ENCODE data around the gene COL1A2.

COL1A2 gene

GRCh38 chr7:94394437-94395140, at the start of gene COL1A2:
COL1A2 (plus strand) TSS chr7:94394895; CDS start chr7:94395032, 137 bp downstream.
- DNase-seq, result no peak

- no peak for DNase-seq
These were observed 48.8 kb upstream of the COL1A2 start for GRCh38 chr7:94345907-94346306.

DNA sequence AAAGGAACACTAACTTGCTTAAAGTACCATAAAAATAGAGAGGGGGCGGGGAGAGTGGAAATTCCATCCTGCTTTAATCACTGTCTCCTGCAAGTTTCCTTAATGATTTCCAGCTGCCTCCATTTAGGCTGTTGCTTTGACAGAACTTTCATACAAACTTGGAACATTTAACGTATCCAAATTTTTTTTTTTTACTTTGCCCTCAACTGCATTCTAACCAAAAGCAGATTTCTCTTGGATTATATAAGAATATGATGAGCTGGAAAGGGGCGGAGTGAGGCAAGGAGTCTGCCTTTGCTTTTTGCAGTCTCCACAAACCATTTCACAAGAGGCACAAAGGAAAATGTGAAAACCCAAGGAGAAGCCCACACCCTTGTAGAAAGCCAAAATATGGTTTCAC, 46.6 kb upstream of the COL1A2 start:
- DNase-seq, result no peak

GRCh38 chr7:94350734-94351133, 44.0 kb upstream of the COL1A2 start:
- DNase-seq, result no peak

- DNase-seq, result no peak
These were observed 43.0 kb upstream of the COL1A2 start for GRCh38 chr7:94351703-94352102.

DNA sequence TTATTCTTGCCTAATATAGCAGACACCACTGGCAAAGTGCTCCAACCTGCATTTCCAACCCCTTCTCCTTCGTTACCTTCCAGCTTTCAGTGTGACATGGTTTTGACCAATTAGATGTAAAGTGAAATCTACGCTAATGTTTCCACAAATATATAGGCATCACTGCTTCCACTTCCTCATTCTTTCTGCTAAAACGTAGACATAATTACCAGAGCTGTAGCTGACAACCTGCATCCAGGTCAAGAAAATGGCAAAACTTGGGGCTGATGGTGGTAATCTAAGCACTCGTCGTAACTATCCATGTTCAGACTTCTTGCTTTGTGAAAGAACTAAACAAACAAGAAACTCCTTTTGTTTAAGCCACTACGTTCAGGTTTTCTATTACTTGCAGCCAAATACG, 41.8 kb upstream of the COL1A2 start:
- no peak for DNase-seq

DNA sequence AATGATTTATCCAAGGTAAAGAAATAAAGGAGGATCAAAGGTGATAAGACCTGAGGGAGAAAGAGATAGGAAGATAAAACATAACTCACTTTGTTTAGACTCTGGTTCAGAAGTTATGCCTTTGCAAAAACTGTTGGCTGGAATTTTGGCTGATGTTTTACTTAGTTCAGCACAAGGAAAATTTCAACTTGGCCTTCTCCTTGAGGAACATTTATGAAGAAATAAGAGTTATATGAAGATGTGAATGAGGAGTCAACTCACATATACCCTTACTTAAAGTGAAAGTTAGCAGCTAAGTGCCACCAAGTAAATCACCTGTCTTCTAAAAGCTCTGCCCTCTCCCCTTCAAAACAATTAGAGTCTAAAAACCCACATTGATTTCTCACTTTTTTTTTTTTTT, 39.7 kb upstream of the COL1A2 start:
- no peak for DNase-seq

DNA sequence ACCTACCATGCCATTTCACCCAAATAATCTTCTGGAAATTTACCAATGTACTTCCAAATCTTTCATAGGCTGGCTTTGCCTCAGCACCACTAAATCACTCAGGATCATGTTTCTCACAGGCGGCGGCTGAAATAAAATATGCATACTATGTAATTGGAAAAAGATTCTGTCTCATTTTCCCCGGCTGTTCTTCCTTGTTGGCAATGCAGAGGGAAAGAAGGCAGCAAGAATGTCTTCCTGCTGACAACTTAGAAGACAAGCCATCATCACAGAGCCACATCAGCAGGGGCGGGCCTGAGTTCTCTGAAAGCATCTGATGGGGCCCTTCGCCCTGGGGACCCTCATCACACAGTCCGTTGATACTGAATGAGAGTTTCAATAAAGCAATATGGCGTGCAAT, 39.2 kb upstream of the COL1A2 start:
- DNase-seq, result no peak

DNA sequence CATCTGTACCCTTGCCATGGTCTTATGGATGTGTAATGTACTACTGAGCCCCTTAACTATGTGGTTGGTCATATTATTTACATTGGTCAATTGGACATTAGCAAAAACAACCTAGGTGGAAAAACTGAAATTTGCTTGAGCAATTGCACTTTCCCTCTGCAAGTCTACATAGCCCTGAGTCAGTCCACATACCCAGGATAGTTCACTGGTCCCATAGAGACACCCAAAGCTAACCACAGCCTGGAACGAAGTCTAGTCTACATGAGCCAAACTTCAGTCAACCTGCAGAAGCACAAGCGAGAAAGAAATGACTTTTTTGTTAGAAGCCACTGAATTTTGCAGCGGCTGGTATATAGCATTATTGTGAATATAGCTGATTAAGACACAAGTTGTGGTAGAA, 37.6 kb upstream of the COL1A2 start:
- DNase-seq, result no peak

GRCh38 chr7:94360926-94361325, 33.8 kb upstream of the COL1A2 start:
- no peak for DNase-seq

- no peak for DNase-seq
These were observed 32.4 kb upstream of the COL1A2 start for GRCh38 chr7:94362276-94362675.

DNA sequence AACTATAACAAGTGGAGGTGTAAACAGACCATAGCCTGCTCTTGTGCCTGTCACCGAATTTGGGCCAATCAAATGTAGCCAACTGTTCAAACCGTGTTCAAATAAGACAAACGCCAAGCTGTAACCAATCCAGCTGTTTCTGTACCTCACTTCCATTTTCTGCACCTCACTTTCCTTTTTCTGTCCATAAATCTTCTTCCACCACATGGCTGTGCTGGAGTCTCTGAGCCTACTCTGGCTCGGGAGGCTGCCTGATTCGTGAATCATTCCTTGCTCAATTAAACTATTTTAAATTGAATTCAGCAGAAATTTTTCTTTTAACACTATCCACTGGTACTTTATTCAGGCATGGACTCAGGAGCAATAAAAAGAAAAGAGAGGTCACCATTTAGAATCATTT, 29.9 kb upstream of the COL1A2 start:
- DNase-seq, result no peak

GRCh38 chr7:94366163-94366562, 28.5 kb upstream of the COL1A2 start:
- DNase-seq, result no peak

GRCh38 chr7:94366832-94367231, 27.9 kb upstream of the COL1A2 start:
- DNase-seq, result no peak

DNA sequence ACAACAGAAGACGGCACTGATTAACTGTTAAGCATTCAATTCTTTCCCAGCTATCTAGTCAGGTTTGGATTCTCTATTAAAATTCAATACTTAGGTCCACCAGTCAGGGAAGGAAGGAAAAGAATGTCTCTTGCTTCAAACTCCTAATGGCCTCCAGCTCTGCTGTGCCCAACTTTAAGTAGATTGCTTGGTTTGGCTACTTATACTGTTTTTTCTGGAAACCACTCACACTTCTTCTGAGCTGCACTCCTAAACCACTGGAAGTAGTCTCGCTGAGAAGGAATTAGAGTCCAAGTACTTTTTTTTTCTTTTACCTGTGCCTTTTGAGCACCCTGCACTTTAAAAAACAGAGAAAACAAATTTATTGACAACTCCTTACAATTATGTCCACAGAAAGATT, 26.7 kb upstream of the COL1A2 start:
- DNase-seq, result no peak

DNA sequence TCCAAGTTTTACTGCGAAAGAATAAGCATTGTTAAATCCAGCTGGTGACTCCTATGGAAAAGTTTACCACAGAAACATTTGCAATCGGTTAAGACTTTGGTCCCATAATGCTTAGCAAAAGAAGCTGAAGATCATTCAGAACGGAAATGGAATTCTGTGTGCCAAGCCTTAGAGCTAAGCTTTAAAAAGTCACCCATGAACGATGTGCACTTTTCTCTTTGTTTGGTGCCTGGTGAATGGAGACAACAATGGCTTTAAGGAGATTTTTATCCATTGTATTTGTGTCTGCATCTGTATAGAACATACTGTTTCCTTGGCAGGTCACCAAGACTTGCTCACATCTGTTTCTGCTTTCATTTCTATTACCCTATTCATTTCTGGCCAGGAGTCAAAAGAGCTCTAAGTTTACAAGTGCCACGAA, 26.3 kb upstream of the COL1A2 start:
- no peak for DNase-seq

- no peak for DNase-seq
These were observed 20.5 kb upstream of the COL1A2 start for GRCh38 chr7:94374231-94374630.

- no peak for DNase-seq
These were observed 19.8 kb upstream of the COL1A2 start for GRCh38 chr7:94374721-94375566.

DNA sequence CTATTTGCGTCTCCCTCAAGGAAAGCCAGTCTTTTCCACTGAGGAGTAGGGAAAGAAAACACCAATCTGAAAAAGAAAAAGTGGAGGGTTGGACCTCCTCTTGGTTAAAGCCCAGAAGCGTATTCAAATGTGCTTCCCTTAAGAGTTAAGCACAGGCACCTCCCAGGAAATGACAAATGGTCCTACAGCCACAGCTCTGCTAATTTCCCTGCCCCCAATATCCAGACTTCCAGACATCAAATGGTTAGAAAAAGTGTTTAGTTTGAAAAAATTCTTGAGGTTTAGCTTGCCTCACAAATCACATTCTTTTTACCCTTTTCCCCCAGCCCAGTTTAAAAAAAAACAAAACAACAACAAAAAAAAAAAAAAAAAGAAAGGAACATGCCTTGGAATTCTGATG, 19.0 kb upstream of the COL1A2 start:
- no peak for DNase-seq

DNA sequence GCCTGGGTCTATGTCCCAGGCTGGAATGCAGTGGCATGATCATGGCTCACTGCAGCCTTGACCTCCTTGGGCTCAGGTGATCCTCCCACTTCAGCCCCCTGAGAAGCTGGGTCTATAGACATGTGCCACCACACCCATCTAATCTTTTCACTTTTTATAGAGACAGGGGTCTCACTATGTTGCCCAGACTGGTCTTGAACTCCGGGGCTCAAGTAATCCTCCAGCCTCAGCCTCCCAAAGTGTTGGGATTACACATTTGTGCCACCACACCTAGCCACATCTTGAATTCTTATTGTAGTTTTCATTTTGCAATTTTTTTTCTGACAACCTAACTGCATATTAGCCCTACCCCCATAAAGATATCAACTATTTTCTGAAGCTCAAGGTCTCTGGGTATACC, 18.4 kb upstream of the COL1A2 start:
- DNase-seq, result no peak

DNA sequence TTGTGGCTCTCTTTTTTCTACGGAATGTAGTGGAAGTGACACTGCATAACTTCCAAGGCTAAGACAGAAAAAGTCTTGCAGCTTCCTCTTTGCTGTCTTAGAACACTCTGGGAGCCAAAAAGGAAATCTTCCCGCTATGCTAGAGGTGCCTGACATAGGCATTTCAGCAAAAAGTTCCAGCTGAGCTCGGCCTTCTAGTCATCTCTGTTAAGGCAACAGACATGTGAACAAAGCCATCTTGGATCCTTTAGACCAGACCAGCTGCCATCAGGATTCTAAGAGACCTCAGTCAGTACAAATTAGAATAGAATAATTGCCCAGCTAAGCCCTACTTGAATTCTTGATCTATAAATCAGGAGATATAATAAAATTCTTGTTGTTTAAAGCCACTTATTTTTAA, 16.3 kb upstream of the COL1A2 start:
- DNase-seq, result no peak

GRCh38 chr7:94380264-94380663, 14.4 kb upstream of the COL1A2 start:
- no peak for DNase-seq

GRCh38 chr7:94382132-94382531, 12.6 kb upstream of the COL1A2 start:
- DNase-seq, result no peak

DNA sequence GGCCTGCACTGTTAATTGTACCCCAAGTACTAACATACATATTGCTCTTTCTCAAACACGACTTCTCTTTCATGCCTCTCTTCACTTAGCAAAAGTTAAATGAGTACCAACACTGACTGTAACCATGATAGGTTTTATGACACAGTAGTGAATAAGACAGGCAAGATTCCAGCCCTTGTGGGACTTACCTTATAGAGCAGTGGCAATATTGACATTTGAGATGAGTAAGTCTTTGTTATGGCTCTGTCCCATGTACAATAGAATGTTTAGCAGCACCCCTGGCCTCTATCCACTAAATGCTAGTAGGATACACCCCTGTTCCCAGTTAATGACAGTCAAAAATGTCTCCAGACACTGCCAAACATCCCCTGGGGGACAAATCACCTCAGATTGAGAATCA, 11.9 kb upstream of the COL1A2 start:
- no peak for DNase-seq

DNA sequence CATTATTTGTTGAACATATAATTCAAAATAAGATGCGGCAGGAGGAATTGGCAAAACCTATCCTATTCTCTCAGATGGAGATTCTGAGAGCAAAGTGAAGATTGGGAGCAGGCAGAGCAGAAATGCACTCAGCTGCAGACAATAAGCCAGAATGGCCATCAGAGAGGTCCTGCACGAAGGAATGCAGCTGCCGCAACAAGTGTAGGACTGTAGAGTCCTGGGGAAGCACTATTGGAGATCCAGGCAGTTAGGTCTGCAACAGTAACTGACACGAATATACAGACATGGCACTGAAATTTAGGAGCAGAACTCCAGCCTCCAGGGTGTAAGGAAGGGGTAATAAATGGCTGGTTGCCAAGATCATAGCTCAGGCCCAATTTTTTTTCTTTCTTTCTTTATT, 10.4 kb upstream of the COL1A2 start:
- DNase-seq, result no peak
